KBM-7 (cell line): Measurements from ENCODE around the gene ATG7.
"Not testable (repeated sequence)": the region's sequence is repeated elsewhere in the genome, so short reads cannot be mapped to it uniquely, and the experiment has no call there.

Source experiments
- DNase-seq: peaks from one replicate; pipeline ENCODE4 v3.0.0-alpha.2; 2015
- in situ Hi-C: fragments of 300-500 bp; cut with MboI; formaldehyde crosslinking; loops from 2 replicates; pipeline ENCODE4 v1.14.3; 2020; ENCODE audit warnings: low sequenced_read_pairs, low pct_unique_long_range_greater_than_20kb, mixed read lengths

Gene ATG7

GRCh38 chr3:11564577-11565001 lies 292.4 kb downstream of the ATG7 start:
- in situ Hi-C loops = no loop called here
- no peak for DNase-seq

- in situ Hi-C loops = no loop called here
- DNase-seq = no peak
Observed at GRCh38 chr3:11565072-11565471, 292.9 kb downstream of the ATG7 start.

GRCh38 chr3:11565492-11565891 lies 293.3 kb downstream of the ATG7 start:
- in situ Hi-C loops = no loop called here
- DNase-seq = no peak

- in situ Hi-C loops = no loop called here
- DNase-seq = no peak
Observed at GRCh38 chr3:11565932-11566331, 293.7 kb downstream of the ATG7 start.

- DNase-seq = no peak
- in situ Hi-C loops = no loop called here
Observed at GRCh38 chr3:11566478-11566877, 294.3 kb downstream of the ATG7 start.

GRCh38 chr3:11566916-11567315 lies 294.7 kb downstream of the ATG7 start:
- DNase-seq = no peak
- in situ Hi-C loops = no loop called here

GRCh38 chr3:11567516-11568467 lies 295.6 kb downstream of the ATG7 start:
- in situ Hi-C loops = no loop called here
- DNase-seq = no peak

GRCh38 chr3:11568503-11569155 lies 296.4 kb downstream of the ATG7 start:
- DNase-seq = no peak
- in situ Hi-C loops = no loop called here

GRCh38 chr3:11569156-11569741 lies 297.1 kb downstream of the ATG7 start:
- DNase-seq = no peak
- in situ Hi-C loops = no loop called here

- in situ Hi-C loops = no loop called here
- no peak for DNase-seq
Observed at GRCh38 chr3:11570251-11570650, 298.1 kb downstream of the ATG7 start.

GRCh38 chr3:11570789-11571495 lies 298.7 kb downstream of the ATG7 start:
- no peak for DNase-seq
- in situ Hi-C loops = no loop called here

GRCh38 chr3:11572660-11573059 lies 300.5 kb downstream of the ATG7 start:
- DNase-seq, in situ Hi-C loops: not testable (repeated sequence)

GRCh38 chr3:11574981-11575669 lies 302.9 kb downstream of the ATG7 start:
- in situ Hi-C loops = no loop called here
- DNase-seq = no peak

GRCh38 chr3:11575677-11576076 lies 303.5 kb downstream of the ATG7 start:
- in situ Hi-C loops = no loop called here
- no peak for DNase-seq

- DNase-seq = no peak
- in situ Hi-C loops = no loop called here
Observed at GRCh38 chr3:11576453-11576852, 304.3 kb downstream of the ATG7 start.

GRCh38 chr3:11578169-11578568 lies 306.0 kb downstream of the ATG7 start:
- in situ Hi-C loops = no loop called here
- DNase-seq = no peak

GRCh38 chr3:11580645-11581044 lies 308.4 kb downstream of the ATG7 start:
- in situ Hi-C loops = no loop called here
- DNase-seq = no peak

- DNase-seq = no peak
- in situ Hi-C loops = no loop called here
Observed at GRCh38 chr3:11581237-11582190, 309.3 kb downstream of the ATG7 start.
